ENCODE data around the gene ALDH3B2. TPM values are rescaled to one million over a fixed set of nuclear protein-coding genes. Genes with fewer than 3 reads are reported as not detected.

The ALDH3B2 gene
- total RNA-seq, 4 donors from 2014 or later = not detected

GRCh38 chr11:67649634-67650510 is 24.6 kb downstream of the ALDH3B2 start:
- peak in 1 of 3 donors; percentile 44 for DNase-seq
- peak overlapping the region; percentile 72 to 92 (median 83) for H3K27ac ChIP-seq

GRCh38 chr11:67648796-67649613 is 25.4 kb downstream of the ALDH3B2 start:
- Histone ChIP-seq H3K9me3 (no peaks in the 10 kb centered on the region), H3K4me3 (peak overlapping the region in 1 of 4 donors; percentile 14), H3K36me3 (no peaks in the 10 kb centered on the region), H3K4me1 (peaks cover 0 to 60% (median 39%) of the 10 kb centered on the region in 4 donors), H3K27ac (peak overlapping the region in 3 of 4 donors; percentile 42 to 75 (median 57)), H3K27me3 (no peaks in the 10 kb centered on the region)
- TF ChIP-seq CTCF (IDR thresholded peaks at IDR 0.05) (no peak), POLR2A (IDR thresholded peaks at IDR 0.05) (no peak)
- peak; percentile 47 to 85 (median 85) for DNase-seq

More at GRCh38 chr11:67649634-67650510, 24.6 kb downstream of the ALDH3B2 start:
- peaks cover 0 to 60% (median 39%) of the 10 kb centered on the region in 4 donors for H3K4me1 ChIP-seq
- TF ChIP-seq POLR2A (IDR thresholded peaks at IDR 0.05) (peak in 1 of 2 donors; percentile 74), CTCF (IDR thresholded peaks at IDR 0.05) (no peak)
- no peaks in the 10 kb centered on the region for H3K9me3 ChIP-seq
- peak overlapping the region; percentile 39 to 59 (median 47) for H3K4me3 ChIP-seq
- H3K36me3 ChIP-seq = no peaks in the 10 kb centered on the region
- H3K27me3 ChIP-seq = no peaks in the 10 kb centered on the region

GRCh38 chr11:67648140-67648795 is 26.2 kb downstream of the ALDH3B2 start:
- peaks cover 0 to 60% (median 39%) of the 10 kb centered on the region in 4 donors for H3K4me1 ChIP-seq

GRCh38 chr11:67647471-67647870 is 27.0 kb downstream of the ALDH3B2 start:
- H3K27me3 ChIP-seq = no peaks in the 10 kb centered on the region

More at GRCh38 chr11:67648140-67648795, 26.2 kb downstream of the ALDH3B2 start:
- no peaks in the 10 kb centered on the region for H3K27me3 ChIP-seq
- H3K36me3 ChIP-seq = no peaks in the 10 kb centered on the region
- no peak for TF ChIP-seq POLR2A (IDR thresholded peaks at IDR 0.05)
- TF ChIP-seq CTCF (IDR thresholded peaks at IDR 0.05) = peak in 5 of 6 experiments; percentile 36 to 55 (median 53)
- peak; percentile 62 to 80 (median 67) for DNase-seq
- no peak overlapping the region for H3K4me3 ChIP-seq
- peak overlapping the region; percentile 42 to 75 (median 62) for H3K27ac ChIP-seq
- H3K9me3 ChIP-seq = no peaks in the 10 kb centered on the region

More at GRCh38 chr11:67647471-67647870, 27.0 kb downstream of the ALDH3B2 start:
- peak overlapping the region; percentile 38 to 67 (median 54) for H3K27ac ChIP-seq
- no peaks in the 10 kb centered on the region for H3K9me3 ChIP-seq
- no peaks in the 10 kb centered on the region for H3K36me3 ChIP-seq
- DNase-seq = peak in 2 of 3 donors; percentile 66 to 79
- H3K4me1 ChIP-seq = peaks cover 0 to 60% (median 39%) of the 10 kb centered on the region in 4 donors
- no peak for TF ChIP-seq CTCF (IDR thresholded peaks at IDR 0.05)
- TF ChIP-seq POLR2A (IDR thresholded peaks at IDR 0.05) = no peak
- H3K4me3 ChIP-seq = peak overlapping the region in 1 of 4 donors; percentile 33

Data from Peyer's patch (tissue), 4 donors.